ENCODE results near the gene PIEZO1. TPM values are rescaled to one million over a fixed set of nuclear protein-coding genes. Genes with fewer than 3 reads are reported as not detected.

PIEZO1 gene
- total and polyA plus RNA-seq, 7 donors: 18.0 to 242 (median 126) TPM

DNA sequence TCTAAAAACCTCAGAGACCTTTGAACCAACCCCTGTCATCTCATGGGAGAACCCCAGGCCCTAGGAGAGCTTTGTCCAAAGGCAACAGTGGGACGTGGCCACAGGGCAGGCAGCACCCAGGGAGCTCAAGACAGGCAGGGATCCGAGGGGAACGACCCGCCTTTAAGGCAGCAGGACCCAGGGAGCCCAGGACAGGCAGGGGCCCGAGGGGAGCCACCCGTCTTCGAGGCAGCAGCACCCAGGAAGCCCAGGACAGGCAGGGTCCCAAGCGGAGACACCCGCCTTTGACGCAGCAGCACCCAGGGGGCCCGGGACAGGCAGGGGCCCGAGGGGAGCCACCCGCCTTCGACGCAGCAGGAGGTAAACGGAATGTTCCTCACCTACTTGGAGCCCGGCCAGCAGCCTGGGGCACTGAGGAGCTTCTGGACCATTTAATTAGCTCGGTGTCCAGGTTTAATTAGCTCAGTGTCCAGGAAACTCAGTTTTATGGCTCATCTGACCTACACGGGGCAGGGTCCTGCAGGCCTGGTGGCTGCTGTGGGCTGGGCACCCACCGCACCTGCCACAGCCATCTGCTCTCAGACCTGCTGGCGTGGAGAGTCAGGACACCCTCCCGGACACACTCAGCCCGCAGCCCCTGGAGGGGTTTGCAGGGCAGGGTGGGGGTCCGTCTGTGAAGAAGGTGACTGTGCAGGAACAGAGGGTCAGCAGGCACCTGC, 24.4 kb downstream of the PIEZO1 start:
- intact Hi-C loops (cut with DNase I): no loop called here
- WGBS, 2 donors: 22 to 73% methylated on average over 24 of the region's 24 CpGs
- Histone ChIP-seq H3K27ac (peak overlapping the region; percentile 91 to 100 (median 96)), H3K27me3 (no peaks in the 10 kb centered on the region), H3K9me3 (no peaks in the 10 kb centered on the region), H3K4me1 (peaks cover 0 to 91% (median 86%) of the 10 kb centered on the region in 4 donors), H3K36me3 (no peaks in the 10 kb centered on the region), H3K4me3 (peak overlapping the region in 1 of 4 donors; percentile 40)
- TF ChIP-seq, protein P1, sequence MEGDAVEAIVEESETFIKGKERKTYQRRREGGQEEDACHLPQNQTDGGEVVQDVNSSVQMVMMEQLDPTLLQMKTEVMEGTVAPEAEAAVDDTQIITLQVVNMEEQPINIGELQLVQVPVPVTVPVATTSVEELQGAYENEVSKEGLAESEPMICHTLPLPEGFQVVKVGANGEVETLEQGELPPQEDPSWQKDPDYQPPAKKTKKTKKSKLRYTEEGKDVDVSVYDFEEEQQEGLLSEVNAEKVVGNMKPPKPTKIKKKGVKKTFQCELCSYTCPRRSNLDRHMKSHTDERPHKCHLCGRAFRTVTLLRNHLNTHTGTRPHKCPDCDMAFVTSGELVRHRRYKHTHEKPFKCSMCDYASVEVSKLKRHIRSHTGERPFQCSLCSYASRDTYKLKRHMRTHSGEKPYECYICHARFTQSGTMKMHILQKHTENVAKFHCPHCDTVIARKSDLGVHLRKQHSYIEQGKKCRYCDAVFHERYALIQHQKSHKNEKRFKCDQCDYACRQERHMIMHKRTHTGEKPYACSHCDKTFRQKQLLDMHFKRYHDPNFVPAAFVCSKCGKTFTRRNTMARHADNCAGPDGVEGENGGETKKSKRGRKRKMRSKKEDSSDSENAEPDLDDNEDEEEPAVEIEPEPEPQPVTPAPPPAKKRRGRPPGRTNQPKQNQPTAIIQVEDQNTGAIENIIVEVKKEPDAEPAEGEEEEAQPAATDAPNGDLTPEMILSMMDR (IDR thresholded peaks at IDR 0.05): no peak
- peak in 1 of 4 donors; percentile 23 for TF ChIP-seq EP300 (IDR thresholded peaks at IDR 0.05)
- no peak for DNase-seq

DNA sequence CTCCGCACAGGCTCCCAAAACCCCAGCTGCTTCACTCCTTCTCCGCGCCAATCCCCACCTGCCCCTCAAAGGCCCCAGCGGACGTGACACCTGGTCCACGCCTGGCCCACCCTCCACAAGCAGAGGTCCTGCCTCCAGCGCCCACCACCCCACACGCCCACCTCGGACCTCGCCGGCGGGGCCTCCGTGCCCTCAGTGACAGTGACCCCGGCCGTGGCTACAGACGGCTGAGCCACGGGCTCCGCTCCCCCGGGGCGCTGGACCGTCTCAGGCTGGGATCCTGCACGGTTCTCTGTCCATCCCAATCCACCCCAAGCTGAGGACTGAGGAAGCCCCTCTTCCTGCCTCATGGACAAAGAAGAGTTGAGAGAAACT, 25.1 kb downstream of the PIEZO1 start:
- TF ChIP-seq EP300 (IDR thresholded peaks at IDR 0.05): no peak
- TF ChIP-seq, protein P1 (IDR thresholded peaks at IDR 0.05): no peak
- no peak for TF ChIP-seq POLR2AphosphoS5 (IDR thresholded peaks at IDR 0.05)
- no peak for TF ChIP-seq POLR2A (IDR thresholded peaks at IDR 0.05)
- Histone ChIP-seq H3K27ac (peak overlapping the region; percentile 91 to 100 (median 96)), H3K4me3 (peak overlapping the region in 3 of 4 donors; percentile 32 to 41 (median 40)), H3K9me3 (no peaks in the 10 kb centered on the region), H3K36me3 (no peaks in the 10 kb centered on the region), H3K27me3 (no peaks in the 10 kb centered on the region), H3K4me1 (peaks cover 0 to 91% (median 87%) of the 10 kb centered on the region in 4 donors)
- 87 to 92% methylated on average over 22 of the region's 22 CpGs for WGBS, 2 donors
- no peak for DNase-seq
- intact Hi-C loops (cut with DNase I): loop anchor here (1.0 kb wide), 1 partner anchor 25 kb away; the partner anchor contains the start of gene PIEZO1

- H3K4me3 ChIP-seq: peak overlapping the region in 3 of 4 donors; percentile 32 to 41 (median 40)
- H3K36me3 ChIP-seq: no peaks in the 10 kb centered on the region
- peak; percentile 96 for DNase-seq
- intact Hi-C loops (cut with DNase I): loop anchor here (1.0 kb wide), 1 partner anchor 26 kb away; the partner anchor contains the start of gene PIEZO1
- H3K27me3 ChIP-seq: no peaks in the 10 kb centered on the region
- peak overlapping the region; percentile 91 to 100 (median 96) for H3K27ac ChIP-seq
- H3K9me3 ChIP-seq: no peaks in the 10 kb centered on the region
- TF ChIP-seq POLR2AphosphoS5 (IDR thresholded peaks at IDR 0.05) (peak; percentile 91 to 96 (median 94)), POLR2A (IDR thresholded peaks at IDR 0.05) (peak; percentile 86 to 88), EP300 (IDR thresholded peaks at IDR 0.05) (peak in 2 of 4 donors; percentile 39 to 74)
- TF ChIP-seq, protein P1 (IDR thresholded peaks at IDR 0.05): peak in 2 of 4 experiments; percentile 33 to 43
- WGBS, 2 donors: 33 to 61% methylated on average over 26 of the region's 26 CpGs
- H3K4me1 ChIP-seq: peaks cover 0 to 93% (median 88%) of the 10 kb centered on the region in 4 donors
Observed at GRCh38 chr16:88759245-88759975, 25.6 kb downstream of the PIEZO1 start.

DNA sequence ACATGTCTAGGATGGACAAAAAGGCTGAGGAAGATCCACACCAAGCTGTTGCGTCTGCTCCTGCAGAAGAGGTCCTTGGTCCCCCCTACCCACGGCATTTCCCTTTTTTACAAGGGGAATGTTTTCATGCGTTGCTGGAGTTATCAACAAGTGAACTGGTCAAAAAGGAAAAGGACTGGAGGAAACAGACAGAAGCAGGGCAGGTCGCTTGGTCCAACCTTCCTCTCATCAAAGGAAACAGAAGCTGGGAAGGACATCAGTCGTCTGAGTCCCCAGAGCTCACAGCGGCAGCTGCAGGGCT, 26.1 kb downstream of the PIEZO1 start:
- Histone ChIP-seq H3K27me3 (no peaks in the 10 kb centered on the region), H3K4me1 (peaks cover 0 to 95% (median 90%) of the 10 kb centered on the region in 4 donors), H3K27ac (peak overlapping the region; percentile 91 to 100 (median 96)), H3K4me3 (peak overlapping the region in 2 of 4 donors; percentile 40 to 41), H3K36me3 (no peaks in the 10 kb centered on the region), H3K9me3 (no peaks in the 10 kb centered on the region)
- DNase-seq: no peak
- TF ChIP-seq EP300 (IDR thresholded peaks at IDR 0.05) (no peak), POLR2AphosphoS5 (IDR thresholded peaks at IDR 0.05) (no peak), POLR2A (IDR thresholded peaks at IDR 0.05) (no peak)
- TF ChIP-seq, protein P1 (IDR thresholded peaks at IDR 0.05): no peak
- WGBS, 2 donors: 71 to 79% methylated on average over 6 of the region's 6 CpGs
- intact Hi-C loops (cut with DNase I): loop anchor here (1.0 kb wide), 1 partner anchor 26 kb away; the partner anchor contains the start of gene PIEZO1
